ENCODE data around the gene PALM2AKAP2.

Gene PALM2AKAP2

GRCh38 chr9:109779711-109780452, at the start of gene PALM2AKAP2:
Gene PALM2AKAP2, plus strand, starts transcription at chr9:109780198. Its CDS starts 291 bp downstream, at chr9:109780489.
- peak; percentile 13 for DNase-seq (ENCODE audit: low read depth)

- no peak for DNase-seq (ENCODE audit: low read depth)
Measured at GRCh38 chr9:109730228-109730627, 49.8 kb upstream of the PALM2AKAP2 start.

DNA sequence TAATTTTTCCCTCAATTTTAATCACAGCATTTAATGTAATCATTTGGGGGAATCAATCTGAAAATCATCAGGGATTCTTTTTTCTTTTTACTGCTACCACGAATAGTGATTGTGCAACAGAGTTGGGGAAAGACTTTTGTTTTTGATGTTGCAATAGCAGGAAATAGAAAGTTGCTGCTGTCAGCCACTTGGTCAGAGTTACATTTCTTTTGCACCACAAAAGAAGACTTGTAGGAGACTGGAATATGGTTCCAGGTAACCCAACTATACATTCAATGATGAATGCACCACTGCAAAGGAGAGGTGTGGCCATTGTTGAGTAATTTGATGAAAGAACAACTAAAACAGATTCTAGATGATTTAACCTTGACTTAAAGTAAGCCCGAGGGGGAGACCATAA, 46.3 kb upstream of the PALM2AKAP2 start:
- DNase-seq (ENCODE audit: low read depth), result no peak

- DNase-seq (ENCODE audit: low read depth), result no peak
Measured at GRCh38 chr9:109734814-109735213, 45.2 kb upstream of the PALM2AKAP2 start.

DNA sequence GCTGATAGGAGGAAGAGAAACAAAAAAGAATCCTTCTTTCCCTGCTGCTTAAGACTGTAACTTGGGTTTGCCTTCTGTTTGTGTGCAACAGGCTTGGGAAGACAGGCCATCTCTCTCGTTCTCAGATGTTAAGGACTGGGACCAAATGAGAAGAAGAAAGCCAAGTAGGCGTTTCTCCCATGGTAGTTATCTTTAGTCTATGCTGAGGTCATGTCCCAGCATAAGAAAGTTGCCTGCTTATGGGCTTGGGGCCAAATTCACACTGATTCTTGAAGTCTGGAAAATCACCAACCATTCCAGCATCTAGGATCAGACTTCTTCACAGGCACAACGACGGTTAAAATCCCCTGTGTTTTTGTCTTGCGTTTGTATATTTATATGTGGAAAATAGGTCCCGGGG, 44.2 kb upstream of the PALM2AKAP2 start:
- DNase-seq (ENCODE audit: low read depth), result no peak

- DNase-seq (ENCODE audit: low read depth), result no peak
Measured at GRCh38 chr9:109737295-109737694, 42.7 kb upstream of the PALM2AKAP2 start.

GRCh38 chr9:109739760-109740159, 40.2 kb upstream of the PALM2AKAP2 start:
- no peak for DNase-seq (ENCODE audit: low read depth)

DNA sequence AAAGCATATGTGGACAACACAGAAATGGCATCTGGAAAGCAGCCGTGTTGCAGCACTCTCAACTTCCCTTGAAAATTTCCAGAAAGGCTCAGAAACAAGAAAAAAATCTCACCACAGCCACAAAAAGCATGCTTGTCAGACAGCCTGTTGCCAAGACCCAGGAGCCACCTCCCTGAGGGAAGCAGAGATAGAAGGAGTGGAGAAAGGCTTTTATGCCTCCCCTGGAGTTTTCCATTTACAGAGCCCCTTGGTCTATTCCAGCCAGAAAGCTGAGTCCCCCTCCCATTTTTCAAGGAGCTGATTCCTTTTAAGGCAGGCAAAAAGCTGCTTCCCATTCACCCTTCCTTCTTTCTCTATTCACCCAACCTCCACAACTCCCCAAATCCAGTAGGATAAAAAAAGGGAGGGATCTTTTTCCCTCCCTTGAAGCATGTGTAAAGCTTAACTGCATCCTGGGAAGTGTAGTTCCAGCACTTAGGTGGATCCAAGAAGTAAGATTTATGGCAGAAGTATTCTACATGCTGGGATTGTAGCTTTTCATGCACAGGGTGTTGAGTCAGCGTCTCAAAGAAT, 37.1 kb upstream of the PALM2AKAP2 start:
- DNase-seq (ENCODE audit: low read depth), result no peak

GRCh38 chr9:109743696-109744095, 36.3 kb upstream of the PALM2AKAP2 start:
- DNase-seq (ENCODE audit: low read depth), result no peak

GRCh38 chr9:109745335-109746283, 34.4 kb upstream of the PALM2AKAP2 start:
- no peak for DNase-seq (ENCODE audit: low read depth)

DNA sequence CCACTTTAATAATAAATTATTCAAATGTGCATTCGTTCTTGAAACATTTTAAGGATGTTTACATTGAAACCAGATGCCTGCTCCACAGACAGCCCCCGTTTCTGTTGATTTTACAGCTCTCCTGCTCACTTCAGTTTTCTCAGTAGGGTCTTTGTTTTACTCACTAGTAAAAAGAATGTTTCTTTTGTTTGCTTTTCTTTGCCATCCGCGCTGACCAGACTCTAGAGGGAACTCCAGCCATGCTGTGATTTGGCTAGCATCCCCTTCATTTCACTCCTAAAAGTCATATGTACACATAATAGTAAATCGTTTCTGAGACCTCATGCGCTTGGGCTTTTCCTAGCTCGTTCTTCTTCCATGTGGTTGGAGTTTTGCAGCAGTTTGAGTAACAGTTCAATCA, 28.7 kb upstream of the PALM2AKAP2 start:
- DNase-seq (ENCODE audit: low read depth), result no peak

DNA sequence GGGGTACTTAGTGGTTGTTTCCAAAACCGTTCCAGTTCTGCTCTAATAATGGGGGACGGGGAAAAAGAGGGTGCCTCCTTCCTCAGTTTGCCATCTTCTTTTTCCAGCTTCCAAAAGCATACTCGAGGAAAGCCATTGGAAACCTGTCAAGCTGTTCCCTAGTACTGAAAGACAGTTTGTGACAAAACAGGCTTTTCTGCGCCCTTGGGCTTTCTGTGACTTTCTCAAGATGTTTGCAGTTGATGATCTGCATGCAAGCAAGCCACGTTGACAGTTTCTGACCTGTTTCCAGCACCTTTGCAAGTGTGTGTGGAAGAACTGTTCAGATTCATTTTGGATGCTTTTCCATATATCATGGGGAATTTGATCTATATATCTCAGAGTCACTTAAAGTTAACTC, 26.7 kb upstream of the PALM2AKAP2 start:
- no peak for DNase-seq (ENCODE audit: low read depth)

- no peak for DNase-seq (ENCODE audit: low read depth)
Measured at GRCh38 chr9:109755040-109755439, 25.0 kb upstream of the PALM2AKAP2 start.

GRCh38 chr9:109759589-109759988, 20.4 kb upstream of the PALM2AKAP2 start:
- no peak for DNase-seq (ENCODE audit: low read depth)

GRCh38 chr9:109765278-109765677, 14.7 kb upstream of the PALM2AKAP2 start:
- no peak for DNase-seq (ENCODE audit: low read depth)

GRCh38 chr9:109765830-109766229, 14.2 kb upstream of the PALM2AKAP2 start:
- DNase-seq (ENCODE audit: low read depth), result no peak

DNA sequence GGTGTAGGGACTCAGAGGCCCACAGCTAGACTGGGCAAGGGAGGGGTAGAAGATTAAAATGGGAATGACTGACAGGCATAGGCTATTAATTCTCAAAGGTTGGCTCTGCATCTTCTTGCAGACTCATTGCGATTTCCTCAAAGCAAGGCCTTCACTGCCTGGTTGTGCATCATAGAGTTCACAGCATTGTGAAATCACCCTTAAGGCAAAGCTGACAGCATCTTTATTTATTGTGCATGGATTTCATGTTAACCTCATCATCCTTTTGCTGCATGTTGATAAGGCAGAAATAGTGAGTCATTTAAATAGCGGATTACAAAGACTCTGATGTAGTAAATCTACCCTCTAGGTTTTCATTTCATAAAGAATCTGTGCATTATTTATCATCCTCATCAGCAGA, 13.6 kb upstream of the PALM2AKAP2 start:
- no peak for DNase-seq (ENCODE audit: low read depth)

- no peak for DNase-seq (ENCODE audit: low read depth)
Measured at GRCh38 chr9:109767404-109767803, 12.6 kb upstream of the PALM2AKAP2 start.

GRCh38 chr9:109767814-109768213, 12.2 kb upstream of the PALM2AKAP2 start:
- no peak for DNase-seq (ENCODE audit: low read depth)

- DNase-seq (ENCODE audit: low read depth), result no peak
Measured at GRCh38 chr9:109769250-109769649, 10.7 kb upstream of the PALM2AKAP2 start.

GRCh38 chr9:109770101-109770500, 9.9 kb upstream of the PALM2AKAP2 start:
- DNase-seq (ENCODE audit: low read depth), result no peak

GRCh38 chr9:109771087-109771486, 8.9 kb upstream of the PALM2AKAP2 start:
- no peak for DNase-seq (ENCODE audit: low read depth)
